ENCODE results near the gene AAK1. TPM values are rescaled to one million over a fixed set of nuclear protein-coding genes. Genes with fewer than 3 reads are reported as not detected.
A peak's percentile ranks its signal among the peaks of the same experiment; 100 is the strongest.

The AAK1 gene
- total and polyA plus RNA-seq, 7 donors, result 7.8 to 95.2 (median 52.5) TPM

GRCh38 chr2:69465513-69466456 is 177.8 kb downstream of the AAK1 start:
- TF ChIP-seq, protein P1, sequence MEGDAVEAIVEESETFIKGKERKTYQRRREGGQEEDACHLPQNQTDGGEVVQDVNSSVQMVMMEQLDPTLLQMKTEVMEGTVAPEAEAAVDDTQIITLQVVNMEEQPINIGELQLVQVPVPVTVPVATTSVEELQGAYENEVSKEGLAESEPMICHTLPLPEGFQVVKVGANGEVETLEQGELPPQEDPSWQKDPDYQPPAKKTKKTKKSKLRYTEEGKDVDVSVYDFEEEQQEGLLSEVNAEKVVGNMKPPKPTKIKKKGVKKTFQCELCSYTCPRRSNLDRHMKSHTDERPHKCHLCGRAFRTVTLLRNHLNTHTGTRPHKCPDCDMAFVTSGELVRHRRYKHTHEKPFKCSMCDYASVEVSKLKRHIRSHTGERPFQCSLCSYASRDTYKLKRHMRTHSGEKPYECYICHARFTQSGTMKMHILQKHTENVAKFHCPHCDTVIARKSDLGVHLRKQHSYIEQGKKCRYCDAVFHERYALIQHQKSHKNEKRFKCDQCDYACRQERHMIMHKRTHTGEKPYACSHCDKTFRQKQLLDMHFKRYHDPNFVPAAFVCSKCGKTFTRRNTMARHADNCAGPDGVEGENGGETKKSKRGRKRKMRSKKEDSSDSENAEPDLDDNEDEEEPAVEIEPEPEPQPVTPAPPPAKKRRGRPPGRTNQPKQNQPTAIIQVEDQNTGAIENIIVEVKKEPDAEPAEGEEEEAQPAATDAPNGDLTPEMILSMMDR (IDR thresholded peaks at IDR 0.05), result no peak
- ATAC-seq (peak; percentile 28 to 57 (median 44)), DNase-seq (peak; percentile 67 to 81)
- no peaks in the 10 kb centered on the region for H3K9me3 ChIP-seq
- H3K27ac ChIP-seq, result peak overlapping the region; percentile 38
- no peak overlapping the region for H3K4me3 ChIP-seq
- intact Hi-C loops (cut with DNase I), result no loop called here
- H3K27me3 ChIP-seq (ENCODE audit: insufficient read depth in 3 of 3, low read length in 2 of 3), result no peaks in the 10 kb centered on the region
- 77 to 80% (median 79%) methylated on average over 14 of the region's 14 CpGs for WGBS, 3 donors
- H3K36me3 ChIP-seq (ENCODE audit: insufficient read depth in 1 of 2, low read depth in 1 of 2), result peaks cover 0 to 25% of the 10 kb centered on the region in 2 donors
- H3K4me1 ChIP-seq, result no peaks in the 10 kb centered on the region

GRCh38 chr2:69464575-69464974 is 179.0 kb downstream of the AAK1 start:
- no peak overlapping the region for H3K4me3 ChIP-seq
- H3K27me3 ChIP-seq (ENCODE audit: insufficient read depth in 3 of 3, low read length in 2 of 3), result no peaks in the 10 kb centered on the region
- TF ChIP-seq, protein P1 (IDR thresholded peaks at IDR 0.05), result no peak
- no peaks in the 10 kb centered on the region for H3K4me1 ChIP-seq
- H3K36me3 ChIP-seq (ENCODE audit: insufficient read depth in 1 of 2, low read depth in 1 of 2), result peaks cover 0 to 26% of the 10 kb centered on the region in 2 donors
- no peaks in the 10 kb centered on the region for H3K9me3 ChIP-seq
- H3K27ac ChIP-seq, result peak overlapping the region; percentile 38
- peak in 3 of 4 donors; percentile 45 to 51 (median 48) for ATAC-seq
- 72 to 80% (median 72%) methylated on average over 3 of the region's 3 CpGs for WGBS, 3 donors
- DNase-seq, result peak; percentile 47 to 68
- intact Hi-C loops (cut with DNase I), result no loop called here

GRCh38 chr2:69462780-69463179 is 180.8 kb downstream of the AAK1 start:
- H3K27ac ChIP-seq, result no peak overlapping the region
- intact Hi-C loops (cut with DNase I), result no loop called here
- H3K9me3 ChIP-seq, result no peaks in the 10 kb centered on the region
- H3K27me3 ChIP-seq (ENCODE audit: insufficient read depth in 3 of 3, low read length in 2 of 3), result no peaks in the 10 kb centered on the region
- ATAC-seq, result no peak
- no peak for DNase-seq
- TF ChIP-seq, protein P1 (IDR thresholded peaks at IDR 0.05), result no peak
- H3K4me1 ChIP-seq, result no peaks in the 10 kb centered on the region
- no peak overlapping the region for H3K4me3 ChIP-seq
- H3K36me3 ChIP-seq (ENCODE audit: insufficient read depth in 1 of 2, low read depth in 1 of 2), result peaks cover 0 to 26% of the 10 kb centered on the region in 2 donors
- whole genome bisulfite sequencing, 3 donors, result 97 to 100% (median 98%) methylated on average over 3 of the region's 3 CpGs

DNA sequence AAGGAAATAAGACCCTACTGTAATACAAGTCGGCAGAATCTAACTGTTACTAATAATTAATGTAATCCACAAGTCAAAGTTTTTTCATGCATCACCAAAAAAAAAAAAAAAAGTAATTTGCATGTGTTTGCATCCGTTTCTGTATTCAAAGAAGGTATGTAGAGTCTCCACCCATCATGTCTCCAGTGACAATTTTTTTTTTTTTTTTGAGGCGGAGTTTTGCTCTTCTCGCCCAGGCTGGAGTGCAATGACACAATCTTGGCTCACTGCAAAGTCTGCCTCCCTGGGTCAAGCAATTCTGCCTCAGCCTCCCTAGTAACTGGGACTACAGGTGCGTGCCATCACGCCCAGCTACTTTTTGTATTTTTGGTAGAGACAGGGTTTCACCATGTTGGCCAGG is 182.1 kb downstream of the AAK1 start:
- intact Hi-C loops (cut with DNase I), result no loop called here
- Histone ChIP-seq H3K27me3 (ENCODE audit: insufficient read depth in 3 of 3, low read length in 2 of 3) (no peaks in the 10 kb centered on the region), H3K9me3 (no peaks in the 10 kb centered on the region), H3K27ac (no peak overlapping the region), H3K4me3 (no peak overlapping the region), H3K4me1 (no peaks in the 10 kb centered on the region), H3K36me3 (ENCODE audit: insufficient read depth in 1 of 2, low read depth in 1 of 2) (peaks cover 0 to 26% of the 10 kb centered on the region in 2 donors)
- WGBS, 3 donors, result 95 to 99% (median 96%) methylated on average over 6 of the region's 6 CpGs
- ATAC-seq (no peak), DNase-seq (no peak)
- TF ChIP-seq, protein P1 (IDR thresholded peaks at IDR 0.05), result no peak

Measured in psoas muscle (tissue), 8 donors.